ENCODE results near the gene TCP10L.
"Not testable (repeated sequence)": the region's sequence is repeated elsewhere in the genome, so short reads cannot be mapped to it uniquely, and the experiment has no call there.

The TCP10L gene

GRCh38 chr21:32566741-32567389 is 18.5 kb downstream of the TCP10L start:
- TF ChIP-seq SP1 (IDR thresholded peaks at IDR 0.05) (no peak), FOXA1 (IDR thresholded peaks at IDR 0.05) (no peak), NFRKB (IDR thresholded peaks at IDR 0.05) (no peak), PKNOX1 (IDR thresholded peaks at IDR 0.05) (no peak), LEF1 (IDR thresholded peaks at IDR 0.05; ENCODE audit: borderline replicate concordance) (no peak), L3MBTL2 (conservative IDR thresholded peaks at IDR 0.05) (no peak), TARDBP (IDR thresholded peaks at IDR 0.05) (no peak), CTBP1 (IDR thresholded peaks at IDR 0.05; ENCODE audit: borderline replicate concordance) (no peak), ZNF384 (IDR thresholded peaks at IDR 0.05) (no peak)
- CTCF ChIA-PET: interaction anchor here (1.0 kb wide), 1 partner anchor 163 kb away, joined by 5 read pairs; no protein-coding TSS in a partner anchor
- DNase-seq (ENCODE audit: extremely low spot score): no peak
- POLR2A ChIA-PET: no interaction called here

- CTCF ChIA-PET: no interaction called here
Measured at GRCh38 chr21:32565856-32566465, 19.4 kb downstream of the TCP10L start.

GRCh38 chr21:32562915-32563314 is 22.4 kb downstream of the TCP10L start:
- CTCF ChIA-PET: no interaction called here
- TF ChIP-seq FOXA1 (IDR thresholded peaks at IDR 0.05): no peak
- POLR2A ChIA-PET: no interaction called here
- no peak for DNase-seq (ENCODE audit: extremely low spot score)

More at GRCh38 chr21:32565856-32566465, 19.4 kb downstream of the TCP10L start:
- POLR2A ChIA-PET: no interaction called here
- no peak for DNase-seq (ENCODE audit: extremely low spot score)
- TF ChIP-seq SP1 (IDR thresholded peaks at IDR 0.05) (no peak), PKNOX1 (IDR thresholded peaks at IDR 0.05) (no peak), NFRKB (IDR thresholded peaks at IDR 0.05) (no peak), ELF4 (IDR thresholded peaks at IDR 0.05) (no peak), FOXM1 (IDR thresholded peaks at IDR 0.05; ENCODE audit: borderline replicate concordance) (no peak), CTBP1 (IDR thresholded peaks at IDR 0.05; ENCODE audit: borderline replicate concordance) (no peak), ARNT (IDR thresholded peaks at IDR 0.05) (no peak), FOXA1 (IDR thresholded peaks at IDR 0.05) (no peak), SUZ12 (IDR thresholded peaks at IDR 0.05) (no peak), FOXK2 (IDR thresholded peaks at IDR 0.05) (no peak), L3MBTL2 (conservative IDR thresholded peaks at IDR 0.05) (no peak), HDGF (IDR thresholded peaks at IDR 0.05; ENCODE audit: borderline replicate concordance) (no peak), ZNF384 (IDR thresholded peaks at IDR 0.05) (no peak), TARDBP (IDR thresholded peaks at IDR 0.05) (no peak), BHLHE40 (IDR thresholded peaks at IDR 0.05; ENCODE audit: borderline replicate concordance) (no peak), LEF1 (IDR thresholded peaks at IDR 0.05; ENCODE audit: borderline replicate concordance) (no peak)

- ChIA-PET CTCF (no interaction called here), POLR2A (no interaction called here)
- TF ChIP-seq HDGF (IDR thresholded peaks at IDR 0.05; ENCODE audit: borderline replicate concordance) (no peak), PKNOX1 (IDR thresholded peaks at IDR 0.05) (no peak), BHLHE40 (IDR thresholded peaks at IDR 0.05; ENCODE audit: borderline replicate concordance) (no peak), FOXK2 (IDR thresholded peaks at IDR 0.05) (no peak), ELF4 (IDR thresholded peaks at IDR 0.05) (no peak), ARNT (IDR thresholded peaks at IDR 0.05) (no peak), ZNF384 (IDR thresholded peaks at IDR 0.05) (no peak), SP1 (IDR thresholded peaks at IDR 0.05) (no peak), FOXM1 (IDR thresholded peaks at IDR 0.05; ENCODE audit: borderline replicate concordance) (no peak), SUZ12 (IDR thresholded peaks at IDR 0.05) (no peak), CTBP1 (IDR thresholded peaks at IDR 0.05; ENCODE audit: borderline replicate concordance) (no peak), FOXA1 (IDR thresholded peaks at IDR 0.05) (no peak), L3MBTL2 (conservative IDR thresholded peaks at IDR 0.05) (no peak), TARDBP (IDR thresholded peaks at IDR 0.05) (no peak), NFRKB (IDR thresholded peaks at IDR 0.05) (no peak), LEF1 (IDR thresholded peaks at IDR 0.05; ENCODE audit: borderline replicate concordance) (no peak)
- no peak for DNase-seq (ENCODE audit: extremely low spot score)
Measured at GRCh38 chr21:32562426-32562825, 22.9 kb downstream of the TCP10L start.

GRCh38 chr21:32561476-32561875 is 23.8 kb downstream of the TCP10L start:
- CTCF ChIA-PET: interaction anchor here (1.0 kb wide), 1 partner anchor 8 kb away, joined by 4 read pairs; no protein-coding TSS in a partner anchor
- DNase-seq (ENCODE audit: extremely low spot score); POLR2A ChIA-PET: not testable (repeated sequence)

- ChIA-PET POLR2A (no interaction called here), CTCF (interaction anchor here (1.0 kb wide), 1 partner anchor 9 kb away, joined by 4 read pairs; no protein-coding TSS in a partner anchor)
- DNase-seq (ENCODE audit: extremely low spot score): no peak
- TF ChIP-seq ELF4 (IDR thresholded peaks at IDR 0.05) (no peak), FOXA1 (IDR thresholded peaks at IDR 0.05) (no peak), ZNF384 (IDR thresholded peaks at IDR 0.05) (no peak), SP1 (IDR thresholded peaks at IDR 0.05) (no peak), CTBP1 (IDR thresholded peaks at IDR 0.05; ENCODE audit: borderline replicate concordance) (no peak), FOXM1 (IDR thresholded peaks at IDR 0.05; ENCODE audit: borderline replicate concordance) (no peak), NFRKB (IDR thresholded peaks at IDR 0.05) (no peak), SUZ12 (IDR thresholded peaks at IDR 0.05) (no peak), BHLHE40 (IDR thresholded peaks at IDR 0.05; ENCODE audit: borderline replicate concordance) (no peak), TARDBP (IDR thresholded peaks at IDR 0.05) (no peak), ARNT (IDR thresholded peaks at IDR 0.05) (no peak), LEF1 (IDR thresholded peaks at IDR 0.05; ENCODE audit: borderline replicate concordance) (no peak), HDGF (IDR thresholded peaks at IDR 0.05; ENCODE audit: borderline replicate concordance) (no peak), FOXK2 (IDR thresholded peaks at IDR 0.05) (no peak), PKNOX1 (IDR thresholded peaks at IDR 0.05) (no peak), L3MBTL2 (conservative IDR thresholded peaks at IDR 0.05) (no peak)
Measured at GRCh38 chr21:32560896-32561295, 24.4 kb downstream of the TCP10L start.
